GM23338 (cell line): Measurements from ENCODE around the gene RNF17.

Experiments
- CREB1 ChIP-seq: fragments of 250-450 bp; sonication (Bioruptor Pico); IDR thresholded peaks from 2 replicates; pipeline ENCODE4 v1.5.0; 2020; ENCODE audit warnings: low read depth, mild to moderate bottlenecking, moderate library complexity
- EZH2 ChIP-seq: fragments of 200-600 bp; sonication (generic); IDR thresholded peaks from one replicate; pipeline ENCODE4 v1.8.0; 2017; ENCODE audit warnings: antibody characterized with exemption, mild to moderate bottlenecking, low read depth; ENCODE audit not compliant: unreplicated experiment
- EZH2phosphoT487 ChIP-seq: fragments of 200-600 bp; sonication (generic); IDR thresholded peaks from one replicate; pipeline ENCODE4 v1.8.1; 2018; ENCODE audit warnings: antibody characterized with exemption; ENCODE audit not compliant: unreplicated experiment
- JUNB ChIP-seq: IDR thresholded peaks from one replicate; pipeline ENCODE4 v1.6.1; 2016; ENCODE audit warnings: antibody characterized with exemption; ENCODE audit not compliant: unreplicated experiment
- NANOG ChIP-seq: IDR thresholded peaks from 2 replicates; pipeline ENCODE4 v1.6.1; 2016; ENCODE audit warnings: antibody characterized with exemption, borderline replicate concordance
- POLR2AphosphoS5 ChIP-seq: IDR thresholded peaks from 2 replicates; pipeline ENCODE4 v1.6.1; 2016; ENCODE audit warnings: antibody characterized with exemption, low read depth
- STAT1 ChIP-seq: IDR thresholded peaks from one replicate; pipeline ENCODE4 v1.6.1; 2016; ENCODE audit warnings: antibody characterized with exemption; ENCODE audit not compliant: unreplicated experiment
- ZNF114 ChIP-seq: fragments of 250-450 bp; sonication (Bioruptor Pico); IDR thresholded peaks from 2 replicates; pipeline ENCODE4 v1.5.0; 2020; ENCODE audit warnings: mild to moderate bottlenecking, moderate library complexity
- ZNF331 ChIP-seq: fragments of 250-450 bp; sonication (Bioruptor Pico); IDR thresholded peaks from 2 replicates; pipeline ENCODE4 v1.5.0; 2020; ENCODE audit warnings: low read depth, mild to moderate bottlenecking, moderate library complexity
- TF ChIP-seq, protein P1 (sequence below), 2 experiments: fragments of 200-600 bp in 1 of 2; sonication (generic) in 1 of 2; conservative IDR thresholded peaks; 2 replicates each; pipeline versions ENCODE4 v1.5.1 to v1.6.1; 2016 to 2017; ENCODE audit warnings: antibody characterized with exemption in 2 of 2, low read depth in 2 of 2, mild to moderate bottlenecking in 2 of 2, moderate library complexity in 1 of 2
- TF ChIP-seq, protein P2 (sequence below): IDR thresholded peaks from one replicate; pipeline ENCODE4 v1.6.1; 2018; ENCODE audit warnings: antibody characterized with exemption; ENCODE audit not compliant: unreplicated experiment
- TF ChIP-seq, protein P3 (sequence below): IDR thresholded peaks from 2 replicates; pipeline ENCODE4 v1.6.1; 2016; ENCODE audit warnings: antibody characterized with exemption

DNA sequence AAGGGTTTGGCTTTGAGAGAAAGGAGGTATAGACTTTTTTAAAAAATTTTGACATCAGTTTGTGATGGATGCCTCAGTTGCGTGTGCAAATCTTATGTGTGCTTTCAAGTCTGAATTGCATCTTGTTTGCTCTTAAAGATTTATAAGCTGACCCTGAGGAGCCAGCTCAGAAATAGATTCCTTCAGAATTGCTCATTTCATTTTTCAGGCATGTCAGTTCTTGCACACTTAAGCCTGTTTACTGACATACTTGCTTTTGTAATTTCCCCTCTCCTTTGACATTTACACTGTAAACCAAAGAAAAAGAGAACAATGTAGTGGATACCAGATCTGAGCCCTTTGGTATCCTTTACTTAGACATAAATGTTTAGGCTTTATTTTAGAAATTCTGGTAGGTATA, 87.6 kb downstream of the RNF17 start:
- TF ChIP-seq, protein P1, sequence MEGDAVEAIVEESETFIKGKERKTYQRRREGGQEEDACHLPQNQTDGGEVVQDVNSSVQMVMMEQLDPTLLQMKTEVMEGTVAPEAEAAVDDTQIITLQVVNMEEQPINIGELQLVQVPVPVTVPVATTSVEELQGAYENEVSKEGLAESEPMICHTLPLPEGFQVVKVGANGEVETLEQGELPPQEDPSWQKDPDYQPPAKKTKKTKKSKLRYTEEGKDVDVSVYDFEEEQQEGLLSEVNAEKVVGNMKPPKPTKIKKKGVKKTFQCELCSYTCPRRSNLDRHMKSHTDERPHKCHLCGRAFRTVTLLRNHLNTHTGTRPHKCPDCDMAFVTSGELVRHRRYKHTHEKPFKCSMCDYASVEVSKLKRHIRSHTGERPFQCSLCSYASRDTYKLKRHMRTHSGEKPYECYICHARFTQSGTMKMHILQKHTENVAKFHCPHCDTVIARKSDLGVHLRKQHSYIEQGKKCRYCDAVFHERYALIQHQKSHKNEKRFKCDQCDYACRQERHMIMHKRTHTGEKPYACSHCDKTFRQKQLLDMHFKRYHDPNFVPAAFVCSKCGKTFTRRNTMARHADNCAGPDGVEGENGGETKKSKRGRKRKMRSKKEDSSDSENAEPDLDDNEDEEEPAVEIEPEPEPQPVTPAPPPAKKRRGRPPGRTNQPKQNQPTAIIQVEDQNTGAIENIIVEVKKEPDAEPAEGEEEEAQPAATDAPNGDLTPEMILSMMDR (conservative IDR thresholded peaks at IDR 0.05; ENCODE audit: low read depth in 2 of 2), result no peak
- TF ChIP-seq, protein P2, sequence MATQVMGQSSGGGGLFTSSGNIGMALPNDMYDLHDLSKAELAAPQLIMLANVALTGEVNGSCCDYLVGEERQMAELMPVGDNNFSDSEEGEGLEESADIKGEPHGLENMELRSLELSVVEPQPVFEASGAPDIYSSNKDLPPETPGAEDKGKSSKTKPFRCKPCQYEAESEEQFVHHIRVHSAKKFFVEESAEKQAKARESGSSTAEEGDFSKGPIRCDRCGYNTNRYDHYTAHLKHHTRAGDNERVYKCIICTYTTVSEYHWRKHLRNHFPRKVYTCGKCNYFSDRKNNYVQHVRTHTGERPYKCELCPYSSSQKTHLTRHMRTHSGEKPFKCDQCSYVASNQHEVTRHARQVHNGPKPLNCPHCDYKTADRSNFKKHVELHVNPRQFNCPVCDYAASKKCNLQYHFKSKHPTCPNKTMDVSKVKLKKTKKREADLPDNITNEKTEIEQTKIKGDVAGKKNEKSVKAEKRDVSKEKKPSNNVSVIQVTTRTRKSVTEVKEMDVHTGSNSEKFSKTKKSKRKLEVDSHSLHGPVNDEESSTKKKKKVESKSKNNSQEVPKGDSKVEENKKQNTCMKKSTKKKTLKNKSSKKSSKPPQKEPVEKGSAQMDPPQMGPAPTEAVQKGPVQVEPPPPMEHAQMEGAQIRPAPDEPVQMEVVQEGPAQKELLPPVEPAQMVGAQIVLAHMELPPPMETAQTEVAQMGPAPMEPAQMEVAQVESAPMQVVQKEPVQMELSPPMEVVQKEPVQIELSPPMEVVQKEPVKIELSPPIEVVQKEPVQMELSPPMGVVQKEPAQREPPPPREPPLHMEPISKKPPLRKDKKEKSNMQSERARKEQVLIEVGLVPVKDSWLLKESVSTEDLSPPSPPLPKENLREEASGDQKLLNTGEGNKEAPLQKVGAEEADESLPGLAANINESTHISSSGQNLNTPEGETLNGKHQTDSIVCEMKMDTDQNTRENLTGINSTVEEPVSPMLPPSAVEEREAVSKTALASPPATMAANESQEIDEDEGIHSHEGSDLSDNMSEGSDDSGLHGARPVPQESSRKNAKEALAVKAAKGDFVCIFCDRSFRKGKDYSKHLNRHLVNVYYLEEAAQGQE, result no peak
- TF ChIP-seq EZH2 (no peak), STAT1 (no peak), ZNF331 (CRISPR knock-in tag) (no peak), POLR2AphosphoS5 (no peak), JUNB (no peak), EZH2phosphoT487 (no peak), CREB1 (CRISPR knock-in tag) (no peak), ZNF114 (no peak), NANOG (no peak)
- TF ChIP-seq, protein P3, sequence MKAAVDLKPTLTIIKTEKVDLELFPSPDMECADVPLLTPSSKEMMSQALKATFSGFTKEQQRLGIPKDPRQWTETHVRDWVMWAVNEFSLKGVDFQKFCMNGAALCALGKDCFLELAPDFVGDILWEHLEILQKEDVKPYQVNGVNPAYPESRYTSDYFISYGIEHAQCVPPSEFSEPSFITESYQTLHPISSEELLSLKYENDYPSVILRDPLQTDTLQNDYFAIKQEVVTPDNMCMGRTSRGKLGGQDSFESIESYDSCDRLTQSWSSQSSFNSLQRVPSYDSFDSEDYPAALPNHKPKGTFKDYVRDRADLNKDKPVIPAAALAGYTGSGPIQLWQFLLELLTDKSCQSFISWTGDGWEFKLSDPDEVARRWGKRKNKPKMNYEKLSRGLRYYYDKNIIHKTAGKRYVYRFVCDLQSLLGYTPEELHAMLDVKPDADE, result no peak
